CD4-positive, alpha-beta T cell treated with Interferon alpha-2 for 1 hour (primary cell): ENCODE results near the gene RPS4Y1.
A peak's percentile ranks its signal among the peaks of the same experiment; 100 is the strongest.
"Not testable (repeated sequence)": the region's sequence is repeated elsewhere in the genome, so short reads cannot be mapped to it uniquely, and the experiment has no call there.

Experiments
- DNase-seq, 2 donors: peaks; one replicate each; pipeline ENCODE4 v3.0.0-alpha.2; 2020 to 2022

The RPS4Y1 gene

DNA sequence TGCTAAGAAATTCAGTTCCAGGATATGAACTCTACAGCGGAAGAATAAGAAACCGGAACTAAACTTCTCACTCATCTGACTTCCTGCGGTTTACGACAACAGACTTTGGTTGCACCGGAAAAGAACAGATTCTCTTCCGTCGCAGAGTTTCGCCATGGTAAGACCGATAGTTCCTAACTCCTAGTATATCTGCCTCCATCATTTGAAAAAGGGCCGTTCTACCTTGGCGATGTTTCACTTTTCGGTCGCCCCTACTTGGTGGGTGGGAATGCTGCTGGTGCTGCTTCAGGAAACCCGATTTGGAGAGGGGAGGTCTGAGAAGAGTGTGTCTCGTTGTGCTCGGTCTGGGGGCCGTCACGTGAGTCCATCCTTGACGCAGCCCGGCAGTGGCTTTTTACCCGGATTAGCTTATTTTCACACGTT is at the start of gene RPS4Y1:
TSS of gene RPS4Y1 (plus strand) at position 132 of the 423 bp plus-strand sequence. CDS start at position 155, 23 bp downstream.
- DNase-seq: peak in 1 of 2 donors; percentile 80

DNA sequence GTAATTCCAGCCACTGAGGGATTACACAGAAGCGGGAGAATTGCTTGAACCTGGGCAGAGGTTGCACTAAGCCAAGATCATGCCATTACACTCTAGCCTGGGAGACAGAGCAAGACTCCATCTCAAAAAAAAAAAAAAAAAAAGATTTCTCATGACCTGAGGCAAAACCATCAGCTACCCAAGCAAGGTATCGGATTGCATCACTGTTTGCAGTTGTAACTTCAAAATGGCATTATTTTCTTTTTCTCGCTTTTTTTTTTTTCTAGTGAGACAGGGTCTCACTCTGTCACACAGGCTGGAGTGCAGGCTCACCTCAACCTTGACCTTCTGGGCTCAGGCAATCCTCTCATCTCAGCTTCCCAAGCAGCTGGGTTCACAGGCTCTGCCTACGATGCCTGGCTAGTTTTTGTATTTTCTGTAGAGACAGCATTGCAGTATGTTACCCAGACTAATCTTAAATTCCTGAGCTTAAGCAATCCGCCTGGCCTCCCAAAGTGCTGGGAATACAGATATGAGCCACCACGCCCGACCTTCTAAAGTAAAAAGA is 44.4 kb upstream of the RPS4Y1 start:
- no peak for DNase-seq

DNA sequence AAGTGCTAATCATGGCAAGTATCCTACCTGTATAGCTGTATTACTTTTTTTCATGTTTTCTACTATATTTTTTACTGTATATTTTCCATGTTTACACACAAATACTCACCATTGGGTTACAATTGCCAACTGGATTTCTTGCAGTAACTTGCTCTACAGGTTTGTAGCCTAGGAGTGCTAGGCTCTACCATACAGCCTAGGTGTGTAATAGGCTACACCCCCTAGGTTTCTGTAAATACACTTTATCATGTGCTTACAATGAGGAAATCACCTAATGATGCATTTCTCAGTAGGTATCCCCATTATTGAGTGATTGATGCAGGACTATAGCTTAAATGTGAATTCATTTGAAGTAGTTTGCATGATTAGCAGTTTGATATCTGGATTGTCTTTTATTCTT is 43.4 kb upstream of the RPS4Y1 start:
- no peak for DNase-seq

DNA sequence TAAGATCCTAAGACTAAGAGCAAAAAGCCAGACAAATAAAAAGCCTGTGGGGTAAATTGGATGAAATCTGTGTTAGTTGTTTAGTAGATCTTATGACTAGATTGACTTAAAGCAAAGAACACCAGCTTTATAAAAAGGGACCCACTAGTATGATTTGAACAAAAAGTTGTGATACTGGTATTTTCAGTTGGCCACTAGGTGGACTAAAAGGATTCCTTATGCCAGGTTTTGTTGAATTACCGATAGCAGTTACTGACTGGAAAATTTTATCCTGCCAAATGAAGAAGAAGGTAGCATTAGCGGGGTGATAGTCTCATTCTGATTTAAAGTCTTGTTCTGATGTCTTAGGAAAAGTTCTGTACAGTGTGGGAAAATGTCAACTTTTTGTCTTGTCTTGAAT is 41.2 kb upstream of the RPS4Y1 start:
- DNase-seq: peak in 1 of 2 donors; percentile 3

DNA sequence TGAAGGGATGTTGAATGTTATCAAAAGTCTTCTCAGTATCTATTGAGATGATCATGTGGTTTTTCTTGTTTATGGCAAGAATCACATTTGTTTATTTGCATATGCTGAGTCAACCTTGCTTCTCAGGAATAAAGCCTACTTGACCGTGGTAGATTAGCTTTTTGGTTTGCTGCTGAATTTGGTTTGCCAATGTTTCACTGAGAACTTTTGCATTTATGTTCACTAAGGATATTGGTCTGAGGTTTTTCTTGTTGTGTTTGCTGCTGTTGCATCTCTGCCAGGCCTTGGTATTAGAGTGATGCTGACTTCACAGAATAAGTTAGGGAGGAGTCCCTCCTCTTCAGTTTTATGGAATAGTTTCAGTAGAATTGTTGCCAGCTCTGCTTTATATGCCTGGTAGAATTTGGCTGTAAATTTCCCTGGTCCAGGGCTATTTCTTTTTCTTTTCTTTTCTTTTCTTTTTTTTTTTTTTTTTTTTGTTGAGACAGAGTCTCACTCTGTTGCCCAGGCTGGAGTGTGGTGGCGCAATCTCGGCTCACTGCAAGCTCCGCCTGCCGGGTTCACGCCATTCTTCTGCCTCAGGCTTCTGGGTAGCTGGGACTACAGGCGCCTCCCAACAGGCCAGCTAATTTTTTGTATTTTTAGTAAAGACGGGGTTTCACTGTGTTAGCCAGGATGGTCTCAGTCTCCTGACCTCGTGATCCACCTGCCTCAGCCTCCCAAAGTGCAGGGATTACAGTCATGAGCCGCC is 24.1 kb upstream of the RPS4Y1 start:
- not testable (repeated sequence) for DNase-seq

DNA sequence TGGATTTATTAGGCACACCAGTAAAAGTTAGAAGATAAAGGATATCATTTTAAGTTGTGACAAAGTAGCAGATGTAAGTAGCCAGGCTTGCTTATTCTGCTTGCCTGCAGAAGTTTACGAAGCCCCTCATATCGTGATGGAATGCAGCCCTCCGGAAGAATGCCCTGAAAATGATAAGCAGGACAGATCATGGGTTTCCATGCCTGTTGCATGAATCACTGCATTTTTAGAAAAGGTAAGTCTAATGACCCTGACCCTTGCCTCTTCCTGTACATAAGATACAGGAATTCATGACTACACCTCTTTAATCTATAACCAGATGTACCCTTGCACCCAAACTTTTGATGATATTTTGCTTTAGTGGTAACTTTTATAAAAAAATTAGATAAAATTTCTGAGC is 16.9 kb upstream of the RPS4Y1 start:
- no peak for DNase-seq

DNA sequence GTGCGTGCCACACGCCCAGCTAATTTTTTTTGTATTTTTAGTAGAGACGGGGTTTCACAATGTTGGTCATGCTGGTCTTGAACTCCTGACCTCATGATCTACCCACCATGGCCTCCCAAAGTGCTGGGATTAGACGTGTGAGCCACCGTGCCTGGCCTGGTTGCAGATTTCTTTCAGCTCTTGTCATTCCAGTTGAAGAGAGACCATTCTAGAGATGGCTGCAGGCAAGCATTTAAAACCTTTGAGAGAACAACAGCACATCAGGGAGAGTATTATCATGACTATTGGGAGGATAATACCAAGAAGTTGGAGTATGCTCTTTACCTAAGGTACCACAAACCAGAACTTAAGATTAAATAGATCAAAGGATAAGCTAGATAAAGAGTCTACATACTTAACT is 12.9 kb upstream of the RPS4Y1 start:
- no peak for DNase-seq

DNA sequence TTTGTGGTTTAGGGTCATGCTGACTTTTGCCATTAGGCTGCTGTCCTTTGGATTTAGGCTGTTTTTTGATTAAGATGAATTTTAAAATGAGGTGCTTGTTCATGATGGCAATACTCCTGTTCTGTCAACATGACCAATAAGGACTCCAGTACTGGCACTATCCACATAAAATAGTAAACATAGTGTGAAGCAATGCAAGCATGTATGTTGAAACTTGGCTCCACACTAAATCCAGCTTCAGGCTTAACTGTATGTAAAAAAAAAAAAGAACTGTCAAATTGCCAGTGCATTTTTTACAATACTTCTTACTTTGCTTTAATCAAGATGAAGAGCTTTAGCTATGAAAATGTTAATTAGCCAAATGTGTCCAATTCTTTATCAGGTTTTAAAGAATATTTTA is 6.2 kb upstream of the RPS4Y1 start:
- DNase-seq: no peak

DNA sequence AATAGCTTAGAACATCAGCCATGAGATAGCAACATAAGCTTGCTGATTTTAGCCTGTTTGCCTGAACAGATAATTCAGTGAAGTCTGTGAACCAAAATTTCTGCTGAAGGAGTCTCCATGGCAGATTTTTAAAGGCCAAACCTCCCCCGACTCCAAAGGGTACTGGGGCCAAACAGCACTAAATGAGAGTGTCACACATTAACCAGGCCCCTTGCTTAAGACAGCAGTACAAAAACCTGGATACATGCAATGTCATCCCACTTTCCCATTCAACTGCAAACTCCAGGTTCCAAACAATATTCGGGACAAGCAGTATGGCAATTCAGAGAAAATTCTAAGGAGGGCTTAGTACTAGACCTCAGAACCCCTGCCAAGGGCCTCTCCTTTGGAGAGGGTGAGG is 4.3 kb upstream of the RPS4Y1 start:
- DNase-seq: no peak

DNA sequence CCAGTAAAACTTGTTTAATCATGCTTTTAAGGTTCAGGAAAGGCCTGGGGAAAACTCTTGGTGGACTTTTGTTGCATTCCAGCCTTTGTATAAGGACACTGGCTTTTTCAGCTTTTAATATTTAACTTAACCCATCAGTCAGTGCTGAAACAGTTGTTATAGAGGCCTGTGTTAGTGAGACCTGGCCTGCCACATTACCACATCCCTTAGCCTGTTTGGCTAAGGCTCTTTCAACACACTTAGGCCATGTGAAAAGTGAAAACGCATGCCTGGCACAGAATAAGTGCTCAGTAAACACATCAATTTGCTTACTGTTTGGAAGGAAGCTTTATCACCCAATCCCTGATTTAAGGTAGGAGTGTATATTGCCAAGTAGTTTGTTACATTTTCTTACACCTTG is 3.5 kb upstream of the RPS4Y1 start:
- no peak for DNase-seq

DNA sequence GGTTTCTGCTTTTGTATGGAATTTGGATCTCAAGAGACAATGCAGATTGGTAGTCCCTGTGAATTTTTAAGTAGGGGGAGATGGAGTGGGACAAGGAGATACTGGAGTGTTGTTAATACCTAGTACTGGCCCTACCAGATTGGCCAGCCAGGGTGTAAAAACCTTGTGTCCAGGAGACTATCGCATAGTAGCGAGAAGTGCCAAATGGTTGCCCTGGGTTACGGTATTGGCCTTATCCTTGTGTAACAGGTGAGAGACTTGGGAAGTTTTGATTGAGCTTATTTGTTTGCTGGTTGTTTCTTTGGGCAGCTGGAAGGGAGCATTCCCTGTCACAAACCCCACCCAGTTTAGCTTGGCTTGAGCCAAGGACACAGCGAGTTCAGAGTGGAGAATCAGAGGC is 5.4 kb downstream of the RPS4Y1 start:
- DNase-seq: no peak

DNA sequence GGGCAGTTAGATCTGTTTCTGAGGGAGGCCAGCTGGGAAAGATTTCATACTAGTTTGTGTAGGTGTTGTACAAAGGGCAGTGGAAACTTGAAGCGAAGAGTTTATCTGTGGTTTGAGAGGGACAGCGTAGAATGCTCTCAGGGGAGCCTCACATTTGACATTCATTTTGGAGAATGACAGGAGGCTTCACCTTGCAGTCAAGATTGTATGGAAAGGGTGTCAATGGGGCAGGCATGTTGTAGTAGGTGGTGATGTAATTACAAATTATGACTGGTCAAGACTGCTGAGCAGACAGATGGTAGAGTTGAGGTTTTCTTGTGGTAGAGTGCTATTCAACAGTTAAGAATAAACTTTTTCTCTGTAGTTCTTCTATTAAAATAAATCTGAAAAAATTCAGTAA is 7.0 kb downstream of the RPS4Y1 start:
- no peak for DNase-seq

DNA sequence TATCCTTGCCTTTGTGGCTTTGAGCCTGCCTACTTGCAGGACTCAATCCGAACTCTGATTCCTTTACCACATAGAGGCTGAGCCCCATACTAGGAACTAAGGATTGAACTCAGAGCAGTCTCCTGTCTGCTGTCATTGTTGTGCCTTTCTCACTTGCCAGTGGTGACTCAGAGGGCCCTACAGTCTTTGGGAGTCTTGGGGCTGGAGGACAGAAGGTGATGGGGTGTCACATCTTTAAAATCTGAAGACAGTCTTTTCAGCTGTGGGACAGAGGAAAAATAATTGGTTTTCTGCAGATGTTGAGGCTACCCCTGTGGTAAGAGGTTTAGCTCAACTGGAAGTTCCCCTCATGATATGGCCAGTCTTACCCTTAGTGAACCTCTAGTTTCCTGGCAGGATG is 8.0 kb downstream of the RPS4Y1 start:
- DNase-seq: no peak

DNA sequence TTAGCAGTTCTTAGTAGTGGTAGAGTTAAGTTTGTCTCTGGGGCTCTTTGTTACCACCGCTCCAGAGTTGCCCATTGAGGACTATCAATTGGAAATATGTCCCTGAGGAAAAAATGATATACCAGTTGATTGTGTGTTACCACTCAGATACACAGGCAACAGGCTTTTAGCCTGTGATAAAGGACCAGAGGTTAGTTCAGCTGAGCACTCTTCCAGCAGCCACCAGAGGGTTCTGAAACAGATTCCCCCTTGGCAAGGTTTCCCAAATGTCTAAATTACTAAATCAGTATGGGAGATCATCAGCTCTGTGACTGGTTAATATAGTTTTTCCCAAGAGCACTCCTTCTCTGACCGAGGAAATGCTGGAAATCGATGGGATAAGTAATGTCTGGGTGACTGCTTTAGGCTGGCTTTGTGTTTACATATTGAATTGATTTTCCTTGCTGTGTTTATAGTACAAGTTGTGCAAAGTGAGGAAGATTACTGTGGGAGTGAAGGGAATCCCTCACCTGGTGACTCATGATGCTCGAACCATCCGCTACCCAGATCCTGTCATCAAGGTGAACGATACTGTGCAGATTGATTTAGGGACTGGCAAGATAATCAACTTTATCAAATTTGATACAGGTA is 12.9 kb downstream of the RPS4Y1 start:
- no peak for DNase-seq

DNA sequence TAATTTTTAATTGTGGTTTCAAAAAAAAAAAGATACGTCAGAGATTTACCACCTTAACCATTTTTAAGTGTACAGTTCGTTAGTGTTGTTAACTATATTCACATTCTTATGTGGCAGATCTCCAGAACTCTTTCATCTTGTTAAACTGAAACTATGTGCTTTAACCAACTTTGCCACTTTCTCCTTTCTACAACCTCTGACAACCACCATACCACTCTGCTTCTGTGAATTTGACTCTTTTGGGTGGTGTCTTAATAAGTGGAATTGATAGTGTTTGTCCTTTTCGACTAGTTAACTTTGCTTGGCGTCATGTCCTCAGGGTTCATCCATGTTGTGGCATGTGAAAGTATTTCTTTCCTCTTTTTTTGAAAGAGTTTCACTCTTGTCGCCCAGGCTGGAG is 15.7 kb downstream of the RPS4Y1 start:
- DNase-seq: no peak

DNA sequence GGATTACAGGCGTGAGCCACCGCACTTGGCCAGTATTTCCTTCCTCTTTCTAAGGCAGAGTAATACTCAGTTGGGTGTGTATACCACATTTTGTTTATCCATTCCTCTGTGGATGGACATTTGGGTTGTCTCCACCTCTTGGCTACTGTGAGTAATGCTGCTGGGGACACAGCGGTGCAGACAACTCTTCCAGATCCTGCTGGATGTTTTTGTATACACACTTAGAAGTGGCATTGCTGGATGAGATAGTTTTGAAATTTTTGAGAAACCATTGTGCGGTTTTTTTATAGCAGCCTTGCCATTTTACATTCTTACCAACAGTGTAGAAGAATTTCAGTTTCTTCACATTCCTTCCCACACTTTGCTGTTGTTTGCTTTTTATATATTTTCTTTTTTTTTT is 16.3 kb downstream of the RPS4Y1 start:
- DNase-seq: no peak

DNA sequence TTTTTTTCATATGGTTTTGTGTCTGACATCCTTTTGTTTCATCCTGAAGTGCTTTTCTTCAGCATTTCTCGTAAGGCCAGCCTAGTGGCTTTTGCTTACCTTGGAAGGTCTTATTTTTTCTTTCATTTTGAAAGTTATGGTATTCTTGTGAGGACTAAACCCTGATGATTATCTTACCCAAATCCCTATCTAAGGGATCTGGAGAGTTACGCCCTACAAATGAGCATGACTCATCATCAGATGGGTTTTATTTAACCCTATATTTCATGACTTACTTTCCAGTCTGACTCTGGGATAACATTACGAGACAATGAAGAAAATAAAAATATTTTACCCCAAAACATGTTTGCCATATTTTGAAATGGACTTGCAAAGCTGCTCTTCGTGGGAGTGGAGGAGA is 18.4 kb downstream of the RPS4Y1 start:
- no peak for DNase-seq

DNA sequence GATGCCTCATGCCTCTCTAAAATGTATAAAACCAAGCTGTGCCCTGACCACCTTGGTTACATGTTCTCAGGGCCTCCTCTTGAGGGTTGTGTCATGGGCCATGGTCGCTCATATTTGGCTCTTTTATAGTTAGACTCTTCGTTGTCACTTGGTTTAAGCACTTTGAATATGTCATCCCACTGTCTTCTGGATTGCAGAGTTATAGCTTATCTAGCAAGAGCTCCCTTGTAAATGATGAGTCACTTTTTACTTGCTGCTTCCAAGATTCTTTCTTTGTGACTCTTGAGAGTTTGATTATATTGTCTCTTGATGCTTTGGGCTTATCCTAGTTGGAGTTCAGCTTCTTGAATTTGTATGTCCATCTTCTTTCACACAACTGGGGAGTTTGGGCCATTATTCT is 19.1 kb downstream of the RPS4Y1 start:
- no peak for DNase-seq

DNA sequence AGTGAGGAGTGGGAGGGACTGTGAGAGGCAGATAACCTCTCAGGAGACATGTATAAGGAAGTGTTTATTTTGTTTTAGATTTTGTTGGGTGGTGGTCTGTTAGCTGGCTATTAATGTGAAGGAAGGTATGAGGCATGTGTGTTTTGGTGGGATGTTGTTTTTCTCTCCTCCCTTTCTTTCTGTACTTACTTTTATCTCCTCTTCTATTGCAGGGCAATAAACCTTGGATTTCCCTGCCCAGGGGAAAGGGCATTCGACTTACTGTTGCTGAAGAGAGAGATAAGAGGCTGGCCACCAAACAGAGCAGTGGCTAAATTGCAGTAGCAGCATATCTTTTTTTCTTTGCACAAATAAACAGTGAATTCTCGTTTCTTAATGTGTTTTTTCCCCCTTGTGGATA is 25.2 kb downstream of the RPS4Y1 start:
- DNase-seq: no peak

DNA sequence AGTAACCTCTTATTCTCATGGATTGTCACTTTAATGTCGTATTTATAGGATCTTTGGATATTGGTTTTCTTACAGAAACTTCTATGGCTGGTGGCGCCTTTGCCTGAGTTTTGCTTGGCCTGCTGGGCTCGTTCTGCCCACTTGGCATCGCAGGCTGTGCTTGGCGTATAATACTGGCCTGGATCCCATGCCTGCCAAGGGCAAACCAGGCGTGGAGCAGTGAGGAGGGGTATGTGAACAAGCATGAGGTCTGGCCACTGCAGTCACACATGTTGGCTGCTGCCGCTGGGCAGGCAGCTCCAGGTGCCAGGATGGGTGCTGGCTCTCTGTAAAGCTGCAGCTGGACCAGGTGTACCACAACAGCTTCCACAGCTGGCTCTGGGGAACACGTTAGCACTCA is 26.1 kb downstream of the RPS4Y1 start:
- DNase-seq: no peak

DNA sequence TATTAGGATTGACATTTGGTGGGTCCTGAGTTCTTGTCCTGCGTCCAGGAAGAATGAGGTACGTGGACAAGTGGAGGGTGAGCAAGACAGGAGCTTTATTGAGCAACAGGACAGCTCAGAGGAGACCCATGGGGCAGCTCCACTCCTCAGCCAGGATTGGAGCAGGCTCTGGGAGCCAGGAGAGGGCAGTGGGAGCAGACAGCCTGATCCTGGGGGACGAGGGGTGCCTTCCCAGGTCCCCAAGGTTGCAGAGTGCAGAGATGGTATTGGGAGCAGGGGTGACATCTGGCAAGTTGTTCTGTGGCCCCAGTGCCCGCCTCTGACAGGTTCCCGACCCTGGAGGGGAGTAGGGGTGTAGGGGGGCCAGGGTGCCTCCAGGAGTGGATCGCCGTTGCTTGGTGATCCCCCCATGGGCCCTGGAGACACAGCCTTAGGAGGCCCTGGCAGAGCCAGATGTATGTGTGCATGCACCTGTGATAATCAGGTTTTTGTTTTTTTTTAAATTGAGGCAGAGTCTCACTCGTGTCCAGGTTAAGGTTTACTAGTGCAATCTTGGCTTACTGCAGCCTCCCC is 26.7 kb downstream of the RPS4Y1 start:
- no peak for DNase-seq

DNA sequence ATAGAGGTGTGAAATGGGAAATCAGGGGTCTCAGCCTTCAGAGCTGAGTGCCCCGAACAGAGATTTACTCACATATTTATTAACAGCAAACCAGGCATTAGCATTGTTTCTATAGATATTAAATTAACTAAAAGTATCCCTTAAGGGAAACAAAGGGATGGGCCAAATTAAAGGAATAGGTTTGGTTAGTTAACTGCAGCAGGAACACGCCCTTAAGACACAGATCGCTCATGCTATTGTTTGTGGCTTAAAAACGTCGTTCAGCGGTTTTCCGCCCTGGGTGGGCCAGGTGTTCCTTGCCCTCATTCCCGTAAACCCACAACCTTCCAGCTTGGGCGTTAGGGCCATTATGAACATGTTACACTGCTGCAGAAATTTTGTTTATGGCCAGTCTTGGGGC is 30.8 kb downstream of the RPS4Y1 start:
- DNase-seq: not testable (repeated sequence)

DNA sequence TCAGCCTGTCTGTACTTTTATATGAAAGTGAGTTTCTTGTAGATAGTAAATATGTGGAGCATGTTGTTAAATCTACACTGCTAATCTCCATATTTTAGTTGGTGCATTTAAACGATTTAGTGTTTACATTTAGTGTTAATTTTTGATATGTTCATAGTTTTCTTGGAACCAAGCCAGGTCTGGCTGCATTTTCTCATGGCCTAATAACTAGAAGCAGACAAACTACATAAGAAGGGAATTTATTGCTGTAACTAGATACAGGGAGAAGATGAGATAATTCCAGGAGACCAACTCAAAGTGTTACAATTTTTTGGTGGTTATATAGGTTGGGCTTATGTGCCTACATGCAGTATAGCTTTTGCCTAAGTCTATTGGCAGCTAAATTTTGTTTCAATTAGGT is 32.8 kb downstream of the RPS4Y1 start:
- DNase-seq: no peak

DNA sequence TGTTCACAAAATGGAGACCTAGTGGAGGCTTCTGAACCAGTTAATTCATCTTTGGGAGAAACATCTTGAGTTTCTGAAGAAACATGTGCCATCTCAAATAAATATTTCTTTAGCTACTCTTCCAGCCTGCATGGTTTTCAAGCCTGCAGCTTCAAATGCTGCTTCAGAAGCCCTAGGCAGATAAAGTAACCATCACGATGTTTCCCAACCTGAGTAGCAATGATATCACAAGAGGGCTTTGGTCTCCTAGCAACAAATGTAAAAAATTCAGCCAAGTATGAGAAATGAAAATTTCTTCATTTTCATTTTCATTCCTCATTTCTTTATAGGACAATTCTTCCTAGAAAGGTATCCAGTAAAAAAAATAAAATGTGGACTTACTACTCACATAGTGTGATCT is 42.2 kb downstream of the RPS4Y1 start:
- DNase-seq: no peak
